NCI-H2081 (cell line): ENCODE data around the gene MMP26.

Experiments used
- DNase-seq, 2 experiments: peaks; one replicate each; lab custom pipeline; 2025; lab: John Stamatoyannopoulos, UW

Gene MMP26

DNA sequence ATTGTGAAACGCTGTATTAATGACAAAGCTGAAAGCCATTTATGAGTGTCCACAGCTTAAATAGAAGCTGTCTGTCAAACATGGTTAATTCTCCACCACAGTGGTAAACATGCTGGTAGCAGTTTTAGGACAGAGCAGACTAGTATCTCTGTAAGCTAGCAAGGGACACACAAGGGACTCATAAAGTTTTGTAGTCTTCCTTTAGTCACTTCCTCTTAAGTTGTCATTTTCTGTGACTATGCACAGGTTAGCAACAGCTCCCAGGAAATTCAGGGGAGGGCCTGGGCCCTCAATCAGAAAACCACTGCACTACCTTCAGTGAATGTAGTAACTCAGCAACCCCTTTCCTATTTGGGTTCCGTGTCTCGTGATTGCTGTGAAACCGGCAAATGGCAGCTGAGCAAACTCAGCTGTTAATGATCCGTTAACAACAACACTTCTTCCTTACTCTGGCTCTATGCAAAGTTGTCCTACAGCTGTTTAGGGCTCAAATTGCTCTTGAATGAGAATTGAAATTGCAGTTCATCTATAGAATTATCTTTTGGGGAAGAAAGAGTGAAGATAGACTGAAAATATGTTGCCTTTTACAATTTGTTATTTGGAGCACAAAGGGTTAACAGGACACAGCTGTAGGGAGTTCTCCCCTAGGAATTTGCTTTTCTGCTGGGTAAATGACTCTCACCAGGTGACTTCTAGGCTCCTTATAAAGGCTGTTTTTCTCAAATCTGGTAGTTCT is at the start of gene MMP26:
TSS of gene MMP26 (plus strand) at position 731 of the 736 bp plus-strand sequence.
- DNase-seq: peak; percentile 90 to 97

DNA sequence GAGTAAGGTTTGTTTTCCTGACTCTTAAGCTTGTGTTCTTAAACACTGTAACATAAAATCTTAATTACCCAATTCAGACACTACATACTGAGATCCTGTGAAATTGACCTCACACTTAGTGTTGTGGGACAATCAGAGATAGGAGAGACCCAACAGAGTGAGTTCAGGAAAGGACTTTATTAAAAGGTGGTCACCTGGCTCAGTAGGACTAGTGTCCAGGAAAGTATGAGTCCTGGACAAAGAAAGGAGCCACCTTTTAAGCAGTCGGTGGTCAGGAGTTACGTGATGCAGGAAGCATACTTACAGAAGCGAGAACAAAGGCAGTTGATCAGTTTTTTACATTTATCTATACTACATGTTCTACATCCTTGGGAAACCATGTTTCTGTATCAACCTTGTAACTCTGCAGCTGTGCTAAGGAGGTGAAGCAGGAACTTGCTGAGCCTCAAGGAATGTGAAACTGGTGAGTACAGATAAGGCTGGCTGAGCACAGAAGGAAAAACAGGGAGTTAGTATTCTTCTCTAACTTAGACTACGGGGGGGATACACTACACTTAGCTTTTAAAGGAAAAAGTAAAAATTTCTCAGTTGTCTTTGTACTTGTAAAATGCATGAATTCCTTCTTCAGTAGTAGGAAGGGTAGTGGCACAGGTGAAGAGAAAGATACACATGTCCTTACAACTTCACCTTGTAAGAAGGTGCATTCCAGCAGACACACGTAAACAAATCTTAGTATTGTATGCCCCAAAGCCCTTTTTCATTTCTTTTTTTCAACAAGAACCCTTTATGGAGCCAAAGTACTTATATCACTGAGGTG is 45.7 kb upstream of the MMP26 start:
- DNase-seq: no peak

- no peak for DNase-seq
Measured at GRCh38 chr11:4662876-4663275, 41.7 kb upstream of the MMP26 start.

DNA sequence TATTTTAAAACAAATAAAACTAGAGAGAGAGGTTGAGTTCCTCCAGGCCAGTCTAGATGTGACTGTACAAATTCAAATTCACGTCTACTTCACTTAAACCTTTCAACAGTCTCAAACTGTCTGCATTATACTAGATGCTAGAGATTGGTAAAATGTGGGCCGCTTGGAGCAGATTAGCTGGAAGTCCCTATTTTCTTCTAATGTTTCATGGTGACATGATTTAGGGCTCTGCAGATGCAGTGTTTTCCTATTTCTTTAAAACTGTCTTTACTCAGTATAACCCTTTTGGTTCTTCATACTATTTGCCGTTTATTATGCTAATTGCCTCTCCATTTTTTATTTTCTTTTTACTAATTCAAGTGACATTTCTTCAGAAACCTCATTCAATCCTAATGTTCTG is 40.4 kb upstream of the MMP26 start:
- DNase-seq: no peak

- no peak for DNase-seq
Measured at GRCh38 chr11:4664786-4665185, 39.8 kb upstream of the MMP26 start.

- DNase-seq: no peak
Measured at GRCh38 chr11:4665424-4665823, 39.2 kb upstream of the MMP26 start.

GRCh38 chr11:4671741-4672140 is 32.8 kb upstream of the MMP26 start:
- no peak for DNase-seq

GRCh38 chr11:4672470-4672869 is 32.1 kb upstream of the MMP26 start:
- DNase-seq: no peak

DNA sequence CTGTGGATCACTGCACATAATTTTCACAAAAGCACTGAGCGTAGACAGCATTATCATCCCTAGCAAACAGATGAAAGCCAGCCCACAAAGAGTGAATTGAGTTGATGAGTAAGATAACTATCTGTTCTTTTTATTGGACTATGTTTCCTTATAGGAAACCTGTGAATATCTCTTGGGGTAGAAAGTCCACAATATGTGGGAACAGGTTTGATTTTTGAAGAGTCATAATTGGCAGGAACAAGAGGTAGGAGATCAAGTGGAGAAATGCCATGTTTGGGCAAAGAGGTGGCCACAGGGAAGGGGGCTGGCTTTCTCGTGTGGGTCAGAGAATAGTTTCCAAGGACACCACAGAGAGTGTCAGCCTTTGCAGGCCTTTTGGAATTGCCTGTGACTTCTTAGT is 30.8 kb upstream of the MMP26 start:
- no peak for DNase-seq

DNA sequence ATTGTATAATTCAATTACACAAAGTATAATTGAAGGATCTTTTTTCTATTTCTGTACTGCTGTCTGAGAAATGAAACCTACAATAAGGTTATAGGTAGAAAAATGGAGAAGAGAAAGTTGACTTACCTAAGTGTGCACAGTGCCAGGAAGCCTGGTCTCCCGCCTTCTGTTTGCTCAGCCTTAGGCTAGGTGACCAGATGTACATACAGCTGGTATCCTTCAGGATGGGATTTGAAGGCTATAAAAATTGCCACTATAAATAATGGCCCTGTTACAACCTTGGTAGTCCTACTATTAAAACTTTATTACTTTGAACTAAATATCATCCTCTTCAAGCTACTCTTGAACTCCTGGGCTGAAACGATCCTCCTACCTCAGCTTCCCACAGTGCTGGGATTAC is 26.6 kb upstream of the MMP26 start:
- DNase-seq: peak; percentile 74 to 92

GRCh38 chr11:4680341-4680740 is 24.2 kb upstream of the MMP26 start:
- peak; percentile 69 to 95 for DNase-seq

- DNase-seq: no peak
Measured at GRCh38 chr11:4682623-4683419, 21.8 kb upstream of the MMP26 start.

GRCh38 chr11:4684631-4685285 is 19.8 kb upstream of the MMP26 start:
- DNase-seq: no peak

- DNase-seq: no peak
Measured at GRCh38 chr11:4695442-4695841, 9.1 kb upstream of the MMP26 start.

DNA sequence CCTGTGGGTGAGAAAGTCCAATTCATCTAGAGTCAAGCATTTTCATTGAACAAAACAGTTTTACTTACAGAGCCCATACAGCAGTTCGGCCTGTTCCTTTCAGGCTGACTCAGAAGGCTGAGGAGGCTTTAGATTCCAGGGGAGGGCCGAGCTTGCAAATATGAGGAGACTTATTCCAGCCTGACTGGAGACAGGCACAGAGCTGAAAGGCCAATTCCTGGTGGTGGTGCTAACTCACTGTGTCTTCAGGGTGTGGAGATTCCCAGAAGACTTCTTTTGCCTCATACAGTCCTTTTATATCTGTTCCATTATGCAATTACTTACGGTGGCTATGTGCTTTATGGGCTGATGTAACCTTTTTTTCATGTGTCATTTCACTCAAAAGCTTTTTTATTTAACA is 7.0 kb upstream of the MMP26 start, which contains the start of gene OR51E2:
TSS of gene OR51E2 (minus strand) at position 269 of the 400 bp plus-strand sequence. CDS start 15,142 bp downstream, outside the sequence.
- peak; percentile 65 to 89 for DNase-seq

DNA sequence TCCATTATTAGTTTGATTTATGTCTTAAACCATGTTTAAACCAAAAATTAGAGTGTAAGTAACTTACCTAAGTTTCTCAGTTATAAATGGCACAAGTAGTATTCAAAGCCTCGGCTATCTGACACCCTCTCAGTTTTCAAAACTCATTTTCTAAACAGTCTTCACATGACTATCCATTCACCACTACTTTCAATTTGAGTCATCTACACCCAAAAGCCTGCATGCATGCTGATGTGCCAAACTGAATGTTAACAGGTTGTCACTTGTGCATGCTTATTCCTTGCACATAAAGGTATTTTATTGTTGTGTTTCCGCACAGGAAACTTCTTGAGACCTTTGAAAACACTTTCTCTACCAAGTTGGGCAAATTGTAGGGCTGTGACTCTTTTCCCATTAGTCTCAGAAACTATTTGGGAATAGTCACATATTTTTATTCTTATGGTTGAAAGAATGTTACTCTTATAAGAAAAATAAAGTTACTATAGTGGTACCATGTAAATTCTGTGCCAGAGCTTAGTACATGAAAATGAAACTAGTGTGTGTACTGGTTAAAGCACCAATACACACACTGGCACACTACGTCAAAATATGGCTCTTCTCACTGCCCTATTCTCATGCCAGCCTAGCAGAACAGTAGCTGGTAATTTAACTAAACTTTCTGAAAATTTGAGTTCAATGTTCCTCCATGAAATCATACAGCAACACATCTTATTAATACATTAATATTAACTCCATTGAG is 4.7 kb upstream of the MMP26 start:
- DNase-seq: no peak

- DNase-seq: no peak
Measured at GRCh38 chr11:4700436-4700820, 4.2 kb upstream of the MMP26 start.

GRCh38 chr11:4704790-4705334 is 278 bp downstream of the MMP26 start:
- peak in 1 of 2 experiments; percentile 80 for DNase-seq

DNA sequence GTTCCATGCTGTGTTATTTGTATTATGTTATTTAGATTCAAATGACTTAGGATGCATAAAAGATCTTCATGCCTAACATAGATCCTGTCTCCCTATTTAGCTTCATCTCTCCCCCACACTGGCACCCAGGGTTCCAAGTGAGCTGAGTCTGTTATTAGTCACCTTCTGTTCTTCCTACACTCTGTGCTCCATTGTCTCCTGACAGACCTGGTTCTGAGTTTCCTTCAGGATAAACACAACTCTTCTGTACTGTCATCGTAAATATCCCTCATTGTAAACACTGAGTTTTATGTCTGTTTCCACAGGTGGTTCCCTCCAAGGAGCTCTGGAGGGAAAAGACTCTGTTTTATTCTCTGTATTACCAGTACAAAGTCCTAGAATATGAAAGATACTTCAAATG is 8.7 kb downstream of the MMP26 start:
- peak in 1 of 2 experiments; percentile 36 for DNase-seq

DNA sequence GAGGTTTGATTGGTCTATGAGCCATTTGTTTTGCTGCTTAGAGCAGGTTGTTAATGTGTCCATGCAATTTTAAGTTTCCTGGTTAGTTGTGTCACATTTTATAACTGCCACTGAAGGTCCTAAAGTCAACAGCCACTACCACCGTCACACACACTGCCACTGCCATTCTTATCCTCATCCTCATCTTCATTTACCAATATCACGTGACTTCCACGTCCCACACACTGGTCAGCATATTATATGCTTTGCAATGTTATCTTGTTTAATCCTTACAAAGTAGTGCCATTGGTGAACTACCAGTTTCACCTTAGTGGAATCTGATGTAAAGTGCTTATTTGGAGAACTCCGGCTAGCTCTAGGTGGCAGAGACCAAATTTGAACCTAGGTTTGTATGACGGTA is 9.7 kb downstream of the MMP26 start:
- no peak for DNase-seq
